NCI-H2081 (cell line): ENCODE results near the gene SPATS2.

Experiments used
- DNase-seq, 2 experiments: peaks; one replicate each; lab custom pipeline; 2025; lab: John Stamatoyannopoulos, UW

The SPATS2 gene

DNA sequence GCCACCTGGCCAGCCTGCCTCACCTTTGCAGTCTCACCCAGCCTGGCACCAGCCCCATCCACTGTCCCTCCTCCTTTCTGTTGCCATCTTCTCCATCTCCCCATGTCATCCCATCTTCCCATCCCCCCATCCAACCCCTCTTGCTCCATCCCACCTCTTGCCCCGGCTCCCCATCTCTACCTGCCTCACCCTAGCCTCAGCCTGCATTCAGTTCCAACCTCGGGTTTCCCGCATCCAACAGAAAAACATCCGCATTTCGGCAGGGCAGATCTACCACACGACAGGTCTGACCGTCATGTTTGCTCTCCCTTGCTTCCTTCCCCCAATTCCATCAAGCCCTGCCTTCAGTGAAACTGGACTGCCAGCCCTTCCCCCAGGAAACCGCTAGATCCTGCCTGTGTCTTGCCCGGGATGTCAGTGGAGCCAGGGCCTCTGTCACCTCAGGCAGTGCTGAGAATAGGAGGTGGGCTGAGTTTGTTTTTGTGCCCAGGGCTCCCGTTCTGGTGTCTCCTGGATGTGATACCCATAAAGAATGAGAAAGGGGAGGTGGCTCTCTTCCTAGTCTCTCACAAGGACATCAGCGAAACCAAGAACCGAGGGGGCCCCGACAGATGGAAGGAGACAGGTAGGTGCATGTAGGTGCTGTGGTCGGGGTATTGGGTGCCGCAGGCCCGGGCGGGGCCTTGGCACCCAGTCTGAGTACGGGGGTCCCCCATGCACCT lies 174.0 kb downstream of the SPATS2 start:
- no peak for DNase-seq

- DNase-seq, result no peak
Observed at GRCh38 chr12:49541911-49542505, 174.7 kb downstream of the SPATS2 start.

- no peak for DNase-seq
Observed at GRCh38 chr12:49542592-49543160, 175.4 kb downstream of the SPATS2 start.

- no peak for DNase-seq
Observed at GRCh38 chr12:49543221-49543913, 176.1 kb downstream of the SPATS2 start.

DNA sequence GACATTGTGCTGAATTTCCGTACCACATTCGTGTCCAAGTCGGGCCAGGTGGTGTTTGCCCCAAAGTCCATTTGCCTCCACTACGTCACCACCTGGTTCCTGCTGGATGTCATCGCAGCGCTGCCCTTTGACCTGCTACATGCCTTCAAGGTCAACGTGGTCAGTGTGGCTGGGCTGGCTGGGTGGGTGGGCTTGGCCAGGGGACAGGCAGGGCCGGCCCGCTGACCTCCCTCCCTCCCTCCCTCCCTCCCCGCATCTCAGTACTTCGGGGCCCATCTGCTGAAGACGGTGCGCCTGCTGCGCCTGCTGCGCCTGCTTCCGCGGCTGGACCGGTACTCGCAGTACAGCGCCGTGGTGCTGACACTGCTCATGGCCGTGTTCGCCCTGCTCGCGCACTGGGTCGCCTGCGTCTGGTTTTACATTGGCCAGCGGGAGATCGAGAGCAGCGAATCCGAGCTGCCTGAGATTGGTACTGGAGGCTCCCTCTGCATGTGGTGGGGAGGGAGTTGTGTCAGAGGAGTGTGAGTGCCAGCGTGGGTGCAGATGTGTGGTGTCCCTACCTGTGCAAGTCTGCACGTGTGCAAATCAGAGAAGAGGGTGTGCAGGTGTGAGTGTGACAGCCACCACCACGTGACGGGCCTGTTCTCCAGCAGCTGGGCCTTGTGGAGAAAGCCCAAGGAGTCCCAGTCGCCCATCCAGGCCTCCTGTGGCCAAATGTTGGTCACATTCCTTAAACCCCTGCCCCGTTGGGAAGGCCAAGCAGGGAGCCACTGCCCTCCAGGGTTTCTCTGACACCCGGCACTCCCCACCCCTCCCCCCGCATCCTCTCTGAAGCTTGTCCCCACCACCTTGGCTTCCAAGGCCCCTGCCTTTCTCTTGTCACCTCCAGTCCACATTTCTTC lies 176.9 kb downstream of the SPATS2 start:
- no peak for DNase-seq

GRCh38 chr12:49545815-49546214 lies 178.6 kb downstream of the SPATS2 start:
- no peak for DNase-seq

DNA sequence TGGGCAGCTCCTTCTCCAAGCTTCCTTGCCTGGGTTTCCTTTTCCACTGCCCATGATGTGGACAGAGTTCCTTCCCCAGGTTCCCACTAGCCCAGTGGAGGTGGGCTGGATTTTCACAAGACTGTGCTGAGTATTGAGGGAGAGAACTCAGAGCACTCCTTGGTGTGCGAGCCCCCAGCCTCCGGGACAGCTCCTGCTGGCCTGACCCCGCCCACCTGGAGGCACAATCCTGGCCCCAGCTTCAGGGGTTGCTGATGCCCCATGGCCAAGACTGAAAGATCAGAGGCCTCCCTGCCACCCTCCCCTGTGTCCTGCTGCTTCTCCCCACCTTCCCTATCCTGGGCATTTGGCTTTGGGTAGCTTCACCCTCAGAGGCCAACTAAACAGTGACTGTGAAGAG lies 179.2 kb downstream of the SPATS2 start:
- no peak for DNase-seq

DNA sequence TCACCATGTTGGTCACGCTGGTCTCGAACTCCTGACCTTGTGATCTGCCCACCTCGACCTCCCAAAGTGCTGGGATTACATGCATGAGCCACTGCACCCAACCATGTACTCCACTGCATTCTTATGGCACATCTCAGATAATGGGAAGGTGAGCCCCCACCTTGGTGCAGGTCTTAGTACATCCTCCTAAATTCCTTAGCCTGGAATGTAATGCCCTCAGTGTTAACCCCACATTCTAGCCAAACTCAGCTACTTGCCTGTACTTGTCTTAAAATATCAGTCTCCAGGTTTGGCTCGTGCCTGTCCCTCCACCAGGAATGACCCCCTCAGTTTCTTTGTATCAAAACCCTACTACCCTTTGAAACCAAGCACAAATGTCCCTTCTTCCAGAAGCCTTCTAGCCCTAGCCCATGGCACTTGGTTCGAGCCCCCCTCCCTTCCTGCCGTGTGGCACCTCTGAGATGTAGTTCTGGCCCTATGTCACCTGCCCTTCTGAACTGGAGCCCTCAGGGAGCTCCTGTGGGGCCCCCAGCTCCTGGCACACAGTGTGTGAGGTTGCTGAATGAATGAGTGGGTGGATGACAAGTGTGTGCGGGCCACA lies 179.9 kb downstream of the SPATS2 start:
- DNase-seq, result no peak

DNA sequence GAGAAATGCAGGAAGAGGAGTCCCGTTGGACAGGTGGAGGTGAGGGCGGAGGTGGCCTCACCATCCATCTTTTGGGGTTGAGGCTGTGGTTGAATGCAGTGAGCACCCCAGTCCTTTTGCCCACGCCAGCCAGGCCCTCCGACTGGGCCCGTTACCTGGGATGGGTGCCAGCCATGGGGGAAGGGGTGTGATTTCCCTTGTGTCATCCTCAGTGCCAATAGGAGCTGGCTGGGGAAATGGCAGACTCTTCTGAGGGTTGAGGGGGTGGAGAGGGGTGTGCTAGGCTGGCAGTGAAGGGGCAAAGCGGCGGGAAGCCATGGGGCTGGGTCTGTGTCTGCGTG lies 181.2 kb downstream of the SPATS2 start:
- no peak for DNase-seq

DNA sequence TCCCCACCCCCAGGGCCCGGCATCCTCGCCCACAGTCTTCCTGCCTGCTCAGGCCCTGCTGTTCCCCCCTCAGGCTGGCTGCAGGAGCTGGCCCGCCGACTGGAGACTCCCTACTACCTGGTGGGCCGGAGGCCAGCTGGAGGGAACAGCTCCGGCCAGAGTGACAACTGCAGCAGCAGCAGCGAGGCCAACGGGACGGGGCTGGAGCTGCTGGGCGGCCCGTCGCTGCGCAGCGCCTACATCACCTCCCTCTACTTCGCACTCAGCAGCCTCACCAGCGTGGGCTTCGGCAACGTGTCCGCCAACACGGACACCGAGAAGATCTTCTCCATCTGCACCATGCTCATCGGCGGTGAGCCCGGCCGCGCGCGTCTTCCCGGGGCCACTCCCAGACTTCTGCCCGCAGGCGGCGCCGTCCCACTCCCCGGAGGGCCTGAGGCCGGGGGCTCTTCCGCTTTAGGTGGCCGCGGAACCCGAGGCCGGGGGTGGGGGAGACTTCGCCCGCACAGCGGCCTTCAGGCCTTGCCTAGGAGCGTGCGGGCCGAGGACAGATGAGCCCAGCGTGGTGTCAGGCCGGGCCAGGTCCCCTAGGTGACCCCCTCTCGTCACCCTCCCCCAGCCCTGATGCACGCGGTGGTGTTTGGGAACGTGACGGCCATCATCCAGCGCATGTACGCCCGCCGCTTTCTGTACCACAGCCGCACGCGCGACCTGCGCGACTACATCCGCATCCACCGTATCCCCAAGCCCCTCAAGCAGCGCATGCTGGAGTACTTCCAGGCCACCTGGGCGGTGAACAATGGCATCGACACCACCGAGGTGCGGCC lies 181.8 kb downstream of the SPATS2 start:
- DNase-seq, result no peak

GRCh38 chr12:49549735-49550692 lies 182.8 kb downstream of the SPATS2 start:
- peak; percentile 77 to 89 for DNase-seq

DNA sequence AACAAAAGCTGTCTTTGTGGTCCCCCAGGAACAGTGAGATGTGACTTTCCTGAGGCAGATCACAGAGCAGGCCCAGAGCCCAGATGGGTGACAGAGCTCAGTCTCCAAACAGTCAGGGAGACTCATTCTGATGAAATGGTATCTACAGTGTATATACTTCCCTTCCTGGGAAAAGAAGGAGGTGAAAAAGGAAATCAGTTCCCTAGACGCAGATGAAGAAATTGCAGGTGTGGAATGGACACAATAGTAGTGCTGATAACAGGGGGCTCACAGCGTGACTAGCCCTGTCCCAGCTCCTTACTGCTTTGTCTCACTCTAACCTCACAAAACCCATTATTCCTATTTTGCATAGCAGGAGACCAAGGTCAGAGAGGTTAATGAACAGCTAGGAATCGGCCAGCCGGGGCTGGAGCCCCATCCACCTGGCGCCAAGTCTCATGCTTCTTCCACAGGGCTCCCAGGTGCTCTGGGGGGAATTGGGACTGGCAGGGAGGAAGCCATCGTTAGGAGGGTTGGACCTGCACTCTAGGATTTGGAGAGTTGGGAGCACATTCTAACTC lies 183.5 kb downstream of the SPATS2 start:
- no peak for DNase-seq

- DNase-seq, result no peak
Observed at GRCh38 chr12:49552014-49552413, 184.8 kb downstream of the SPATS2 start.

DNA sequence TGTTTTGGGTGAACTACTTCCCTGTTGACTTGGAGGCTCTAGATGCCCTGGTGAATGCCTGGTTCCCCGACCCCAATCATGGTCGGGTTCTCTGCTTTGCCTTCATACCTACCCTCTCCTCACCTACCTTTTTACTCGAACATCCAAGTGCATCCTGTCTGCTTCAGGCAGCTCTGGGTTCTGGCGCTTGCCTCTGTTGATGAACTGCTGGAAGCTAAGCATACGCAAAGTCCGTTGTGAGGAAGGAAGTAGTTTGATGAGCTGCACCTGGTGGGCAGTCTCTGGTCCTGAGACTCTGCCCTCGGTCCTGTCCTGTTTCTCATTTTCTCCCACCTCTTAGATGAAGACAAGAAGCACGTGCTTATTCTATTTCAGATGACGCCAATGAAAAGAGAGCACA lies 185.2 kb downstream of the SPATS2 start:
- no peak for DNase-seq

- no peak for DNase-seq
Observed at GRCh38 chr12:49552899-49553298, 185.6 kb downstream of the SPATS2 start.

- peak; percentile 48 to 77 for DNase-seq
Observed at GRCh38 chr12:49553512-49554088, 186.3 kb downstream of the SPATS2 start.

DNA sequence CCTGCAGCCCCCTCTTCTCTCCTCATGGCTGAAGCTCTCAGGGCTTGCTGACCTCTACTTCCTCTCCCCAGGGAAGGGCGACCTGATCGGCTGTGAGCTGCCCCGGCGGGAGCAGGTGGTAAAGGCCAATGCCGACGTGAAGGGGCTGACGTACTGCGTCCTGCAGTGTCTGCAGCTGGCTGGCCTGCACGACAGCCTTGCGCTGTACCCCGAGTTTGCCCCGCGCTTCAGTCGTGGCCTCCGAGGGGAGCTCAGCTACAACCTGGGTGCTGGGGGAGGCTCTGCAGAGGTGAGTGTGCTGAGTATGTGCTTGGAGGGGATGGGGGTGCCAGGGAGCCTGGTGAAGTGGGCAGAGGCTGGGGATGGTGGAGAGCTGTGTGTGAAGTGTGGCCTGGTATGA lies 187.0 kb downstream of the SPATS2 start:
- DNase-seq, result no peak

- no peak for DNase-seq
Observed at GRCh38 chr12:49555631-49556390, 188.5 kb downstream of the SPATS2 start.
